ENCODE results near the gene FRZB.

DNA sequence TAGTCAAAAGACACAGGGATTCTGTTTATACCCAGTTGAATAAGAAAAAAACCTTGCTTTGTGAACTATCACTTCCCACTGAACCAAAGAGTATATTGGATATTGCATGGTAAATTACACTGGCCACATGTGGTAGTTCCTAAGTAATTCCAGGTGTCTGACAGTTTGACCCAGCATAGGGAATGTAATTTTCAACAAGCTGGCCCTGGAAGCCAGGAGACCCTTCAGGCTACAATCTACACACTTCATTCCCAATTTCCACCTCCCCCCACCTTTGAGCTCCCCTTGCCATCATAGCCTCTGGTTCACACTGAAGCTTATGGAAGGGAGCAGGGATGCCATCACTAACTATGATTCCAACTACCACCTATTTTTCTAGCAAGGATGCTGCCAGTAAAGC is 2.8 kb downstream of the FRZB start:
- TF ChIP-seq, protein P1, sequence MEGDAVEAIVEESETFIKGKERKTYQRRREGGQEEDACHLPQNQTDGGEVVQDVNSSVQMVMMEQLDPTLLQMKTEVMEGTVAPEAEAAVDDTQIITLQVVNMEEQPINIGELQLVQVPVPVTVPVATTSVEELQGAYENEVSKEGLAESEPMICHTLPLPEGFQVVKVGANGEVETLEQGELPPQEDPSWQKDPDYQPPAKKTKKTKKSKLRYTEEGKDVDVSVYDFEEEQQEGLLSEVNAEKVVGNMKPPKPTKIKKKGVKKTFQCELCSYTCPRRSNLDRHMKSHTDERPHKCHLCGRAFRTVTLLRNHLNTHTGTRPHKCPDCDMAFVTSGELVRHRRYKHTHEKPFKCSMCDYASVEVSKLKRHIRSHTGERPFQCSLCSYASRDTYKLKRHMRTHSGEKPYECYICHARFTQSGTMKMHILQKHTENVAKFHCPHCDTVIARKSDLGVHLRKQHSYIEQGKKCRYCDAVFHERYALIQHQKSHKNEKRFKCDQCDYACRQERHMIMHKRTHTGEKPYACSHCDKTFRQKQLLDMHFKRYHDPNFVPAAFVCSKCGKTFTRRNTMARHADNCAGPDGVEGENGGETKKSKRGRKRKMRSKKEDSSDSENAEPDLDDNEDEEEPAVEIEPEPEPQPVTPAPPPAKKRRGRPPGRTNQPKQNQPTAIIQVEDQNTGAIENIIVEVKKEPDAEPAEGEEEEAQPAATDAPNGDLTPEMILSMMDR (conservative IDR thresholded peaks at IDR 0.05 in 1 of 2, IDR thresholded peaks at IDR 0.05 in 1 of 2; ENCODE audit: low read depth in 1 of 2, low read length in 2 of 2): no peak
- no peak for TF ChIP-seq EZH2 (IDR thresholded peaks at IDR 0.05; ENCODE audit: low read length, missing control alignments)
